Activated CD8-positive, alpha-beta T cell treated with anti-CD3 and anti-CD28 coated beads, Interleukin-2, amount 10 ng/mL, durations not matched to agents 7 days and 5 days (primary cell): ENCODE measurements around the gene AQP12A. TPM values are rescaled to one million over a fixed set of nuclear protein-coding genes. Genes with fewer than 3 reads are reported as not detected.

Source experiments
- ATAC-seq: fragments of 150-1000 bp; cut with Tn5 transposase; one replicate; pipeline ENCODE4 v1.10.0; 2021; ENCODE audit warnings: moderate library complexity
- CTCF ChIA-PET: fragments of 350-600 bp; sonication (Branson Sonifier 250); formaldehyde crosslinking; loops from one replicate; lab custom pipeline; 2021; ENCODE audit warnings: antibody characterized with exemption; lab: Charles Lee
- POLR2A ChIA-PET: fragments of 350-600 bp; sonication (Branson Sonifier 250); formaldehyde crosslinking; loops from one replicate; lab custom pipeline; 2021; ENCODE audit warnings: antibody characterized with exemption; lab: Charles Lee
- DNase-seq: peaks from one replicate; pipeline ENCODE4 v3.0.0-alpha.2; 2020
- H3K27ac Mint-ChIP-seq: one replicate; pipeline ENCODE4 v1.8.0; 2021; ENCODE audit warnings: mild to moderate bottlenecking, mixed read lengths
- H3K27me3 Mint-ChIP-seq: one replicate; pipeline ENCODE4 v1.8.0; 2021; ENCODE audit warnings: low read depth, mixed read lengths
- H3K36me3 Mint-ChIP-seq: one replicate; pipeline ENCODE4 v1.8.0; 2021; ENCODE audit warnings: low read depth, mixed read lengths
- H3K4me1 Mint-ChIP-seq: one replicate; pipeline ENCODE4 v1.8.0; 2021; ENCODE audit warnings: low read depth, mixed read lengths
- H3K4me3 Mint-ChIP-seq: one replicate; pipeline ENCODE4 v1.8.0; 2021; ENCODE audit warnings: mild to moderate bottlenecking, mixed read lengths
- H3K9me3 Mint-ChIP-seq: one replicate; pipeline ENCODE4 v1.8.0; 2022; ENCODE audit warnings: mixed read lengths; ENCODE audit not compliant: insufficient read depth
- total RNA-seq, 2 experiments: library from RNA; stranded (reverse); gene quantifications; one replicate each; pipeline ENCODE4 v1.2.3, GENCODE V29; 2021

The AQP12A gene
- total RNA-seq, 2 experiments from 2014 or later: not detected

DNA sequence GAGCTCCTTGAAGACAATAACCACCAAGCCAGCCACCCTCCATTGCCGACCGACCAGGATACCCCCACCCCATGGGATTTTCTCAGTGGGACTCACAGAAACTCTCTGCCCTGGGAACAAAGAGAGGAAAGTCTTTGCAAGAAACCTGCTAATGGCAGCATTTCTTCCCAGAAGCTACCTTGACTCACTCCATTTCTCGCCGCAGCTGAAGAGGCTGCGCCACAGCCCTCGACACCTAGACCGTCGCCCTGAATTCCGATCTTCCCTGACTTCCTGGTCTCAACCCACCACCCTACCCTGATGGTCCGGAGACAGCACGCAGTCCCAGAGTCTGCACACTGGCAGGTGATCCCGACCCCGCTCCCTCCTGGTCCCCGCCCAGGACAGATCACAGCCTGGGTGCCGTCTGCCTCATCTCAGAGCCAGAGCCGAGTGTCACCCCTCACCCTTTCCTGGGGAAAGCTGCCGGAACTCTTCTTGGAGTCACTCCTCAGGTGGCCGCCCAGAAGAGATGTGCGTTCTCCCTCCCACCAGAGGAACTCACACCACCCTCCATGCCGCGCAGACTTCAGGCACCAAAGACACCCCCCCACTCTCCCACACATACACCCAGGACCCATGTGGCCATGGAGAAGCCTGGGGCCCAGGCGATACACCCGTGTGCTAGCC, 24.6 kb downstream of the AQP12A start:
- POLR2A ChIA-PET: no interaction called here
- Mint-ChIP-seq H3K4me3 (no peak overlapping the region), H3K4me1 (no peaks in the 10 kb centered on the region), H3K27ac (no peak overlapping the region), H3K27me3 (no peaks in the 10 kb centered on the region), H3K36me3 (no peaks in the 10 kb centered on the region), H3K9me3 (no peaks in the 10 kb centered on the region)
- ATAC-seq (no peak), DNase-seq (no peak)
- CTCF ChIA-PET: no interaction called here

DNA sequence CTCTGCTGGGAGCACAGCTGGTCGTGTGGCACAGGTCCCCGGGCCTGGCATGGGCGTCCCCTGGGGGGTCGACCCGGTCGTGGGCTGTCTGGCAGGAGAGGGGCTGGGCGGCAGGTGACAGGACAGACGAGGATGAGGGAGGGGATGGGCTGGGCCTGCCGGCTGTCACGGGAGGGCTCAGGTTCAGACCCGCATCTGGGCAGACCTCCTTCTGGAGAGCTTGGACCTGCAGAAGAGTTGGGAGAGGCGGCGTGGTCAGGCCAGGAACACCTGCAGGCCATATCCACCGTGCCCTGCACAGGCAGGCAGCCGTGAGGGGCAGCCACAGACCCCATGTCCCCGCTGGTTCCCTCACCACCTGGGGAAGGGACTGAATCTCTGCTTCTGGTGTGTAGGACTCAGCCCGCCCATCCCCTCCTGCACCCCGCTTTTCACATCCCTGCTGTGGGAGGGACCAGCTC, 25.5 kb downstream of the AQP12A start:
- ATAC-seq: no peak
- DNase-seq: no peak
- H3K4me1 Mint-ChIP-seq: no peaks in the 10 kb centered on the region
- H3K27ac Mint-ChIP-seq: no peak overlapping the region
- H3K4me3 Mint-ChIP-seq: no peak overlapping the region
- H3K36me3 Mint-ChIP-seq: no peaks in the 10 kb centered on the region
- H3K27me3 Mint-ChIP-seq: no peaks in the 10 kb centered on the region
- ChIA-PET POLR2A (no interaction called here), CTCF (no interaction called here)
- no peaks in the 10 kb centered on the region for H3K9me3 Mint-ChIP-seq

DNA sequence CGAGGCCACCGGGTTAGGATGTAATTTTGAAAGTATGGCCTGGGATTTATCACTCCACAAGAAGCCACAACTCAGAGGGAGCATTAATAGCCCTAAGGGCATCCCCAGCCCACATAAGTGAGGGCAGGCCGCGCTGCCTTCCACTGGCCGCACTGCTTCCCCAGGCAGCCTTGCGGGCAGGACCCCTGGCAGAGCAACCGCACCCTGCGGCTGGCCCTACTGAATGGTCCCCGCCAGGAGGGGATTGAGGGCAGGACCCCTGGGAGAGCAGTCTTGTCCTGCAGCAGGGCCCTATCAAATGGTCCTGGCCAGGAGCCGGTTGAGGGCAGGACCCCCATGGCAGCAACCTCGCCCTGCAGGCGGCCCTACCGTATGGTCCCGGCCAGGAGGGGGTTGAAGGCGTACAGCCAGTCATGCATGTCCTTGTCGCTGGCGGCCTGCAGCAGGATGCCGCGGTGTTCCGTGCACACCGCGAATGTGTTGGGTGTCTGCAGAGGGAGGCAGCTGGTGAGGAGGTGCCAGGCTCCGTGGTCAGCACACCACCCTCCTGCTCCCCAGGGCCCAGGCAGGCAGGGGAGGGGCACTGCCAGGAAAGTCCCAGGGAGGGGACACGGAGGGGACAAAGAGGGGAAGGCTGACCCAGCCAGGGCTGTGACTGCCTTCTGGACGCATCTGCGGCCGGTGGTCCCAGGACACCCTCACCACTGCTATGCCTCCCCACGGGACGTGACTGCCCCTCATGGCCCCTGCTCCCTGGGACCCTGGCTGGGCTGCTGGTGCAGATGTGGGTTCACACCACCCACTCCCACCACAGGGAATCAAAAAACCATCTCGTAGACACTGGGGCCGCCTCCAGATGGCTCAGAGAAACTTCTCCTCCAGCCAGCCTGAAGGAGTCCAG, 26.3 kb downstream of the AQP12A start:
- ChIA-PET CTCF (no interaction called here), POLR2A (no interaction called here)
- no peak for ATAC-seq
- Mint-ChIP-seq H3K27ac (no peak overlapping the region), H3K4me3 (no peak overlapping the region), H3K27me3 (no peaks in the 10 kb centered on the region), H3K4me1 (no peaks in the 10 kb centered on the region), H3K9me3 (no peaks in the 10 kb centered on the region), H3K36me3 (no peaks in the 10 kb centered on the region)
- DNase-seq: no peak

DNA sequence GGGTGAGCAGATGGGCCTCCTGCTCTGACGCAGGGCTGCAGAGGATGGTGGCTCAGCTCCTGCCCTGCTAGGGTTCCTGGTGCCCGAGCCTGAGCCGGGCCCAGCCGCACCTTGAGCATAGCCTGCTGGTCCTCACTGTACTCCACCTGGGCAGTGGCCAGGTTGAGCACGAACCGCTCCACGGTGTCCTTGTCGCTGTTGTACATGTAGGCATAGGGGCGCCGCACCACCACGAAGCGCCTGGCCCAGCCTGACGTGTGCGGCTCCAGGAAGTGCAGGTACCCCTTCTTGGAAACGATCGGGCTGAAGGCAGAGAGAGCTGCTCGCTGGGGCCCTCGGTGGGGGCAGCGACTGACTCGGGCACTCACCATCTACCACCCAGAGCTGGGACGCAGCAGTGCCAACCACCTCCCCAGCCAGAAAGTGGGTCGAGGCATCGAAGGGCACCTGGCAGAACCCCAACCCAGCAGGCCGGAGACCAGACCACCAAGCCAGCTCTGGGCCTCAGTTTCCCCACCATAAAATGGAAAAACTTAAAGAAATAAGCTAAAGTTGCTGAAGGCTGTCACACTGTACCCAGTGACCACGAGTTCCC, 27.3 kb downstream of the AQP12A start:
- ChIA-PET CTCF (no interaction called here), POLR2A (no interaction called here)
- Mint-ChIP-seq H3K27ac (no peak overlapping the region), H3K4me1 (no peaks in the 10 kb centered on the region), H3K27me3 (no peaks in the 10 kb centered on the region), H3K4me3 (no peak overlapping the region), H3K36me3 (no peaks in the 10 kb centered on the region), H3K9me3 (no peaks in the 10 kb centered on the region)
- DNase-seq (no peak), ATAC-seq (no peak)

DNA sequence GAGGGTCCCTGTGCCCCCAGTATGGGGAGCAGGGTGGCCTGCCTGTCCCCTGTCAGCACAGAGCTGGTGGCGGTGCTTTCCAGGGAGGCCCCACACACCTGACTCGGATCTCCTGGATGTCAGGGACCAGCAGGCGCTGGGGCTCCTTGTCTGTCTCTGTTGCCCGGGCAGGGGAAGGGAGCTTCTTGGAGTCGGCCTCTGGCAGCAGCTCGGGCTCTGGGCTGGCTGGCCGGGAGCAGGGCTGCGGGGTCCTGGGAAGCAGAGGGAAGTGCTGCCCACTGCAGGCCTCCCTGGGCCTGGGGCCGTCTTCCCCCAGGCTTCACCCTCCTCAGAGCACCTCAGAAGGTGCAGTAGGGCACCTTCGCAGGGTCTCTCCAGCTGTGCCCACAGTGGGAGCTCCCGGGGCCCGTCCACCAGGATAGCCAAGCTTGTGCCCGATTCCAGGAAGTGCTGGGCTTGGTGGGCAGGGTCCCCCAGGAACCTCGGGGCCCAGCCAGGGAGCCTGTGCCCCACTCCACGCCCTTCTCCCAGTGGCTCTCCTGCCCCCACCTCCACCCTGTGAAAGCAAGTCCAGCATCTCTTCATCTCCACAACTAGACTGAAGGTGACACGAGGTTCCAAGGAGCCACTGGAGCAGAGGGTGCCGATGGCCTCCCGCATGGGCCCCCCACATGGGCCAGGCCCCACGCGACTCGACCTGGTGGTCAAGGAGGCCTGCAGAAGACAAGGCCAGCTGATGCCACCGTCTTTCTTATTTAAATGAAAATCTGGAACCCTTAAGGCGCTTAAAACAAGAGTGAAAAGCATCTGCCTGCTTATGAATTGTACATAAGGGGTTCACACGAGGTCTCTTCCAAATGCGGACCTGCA, 28.2 kb downstream of the AQP12A start:
- H3K4me3 Mint-ChIP-seq: no peak overlapping the region
- H3K27ac Mint-ChIP-seq: no peak overlapping the region
- DNase-seq: no peak
- no peaks in the 10 kb centered on the region for H3K36me3 Mint-ChIP-seq
- CTCF ChIA-PET: no interaction called here
- ATAC-seq: no peak
- no peaks in the 10 kb centered on the region for H3K9me3 Mint-ChIP-seq
- no peaks in the 10 kb centered on the region for H3K27me3 Mint-ChIP-seq
- POLR2A ChIA-PET: no interaction called here
- no peaks in the 10 kb centered on the region for H3K4me1 Mint-ChIP-seq

DNA sequence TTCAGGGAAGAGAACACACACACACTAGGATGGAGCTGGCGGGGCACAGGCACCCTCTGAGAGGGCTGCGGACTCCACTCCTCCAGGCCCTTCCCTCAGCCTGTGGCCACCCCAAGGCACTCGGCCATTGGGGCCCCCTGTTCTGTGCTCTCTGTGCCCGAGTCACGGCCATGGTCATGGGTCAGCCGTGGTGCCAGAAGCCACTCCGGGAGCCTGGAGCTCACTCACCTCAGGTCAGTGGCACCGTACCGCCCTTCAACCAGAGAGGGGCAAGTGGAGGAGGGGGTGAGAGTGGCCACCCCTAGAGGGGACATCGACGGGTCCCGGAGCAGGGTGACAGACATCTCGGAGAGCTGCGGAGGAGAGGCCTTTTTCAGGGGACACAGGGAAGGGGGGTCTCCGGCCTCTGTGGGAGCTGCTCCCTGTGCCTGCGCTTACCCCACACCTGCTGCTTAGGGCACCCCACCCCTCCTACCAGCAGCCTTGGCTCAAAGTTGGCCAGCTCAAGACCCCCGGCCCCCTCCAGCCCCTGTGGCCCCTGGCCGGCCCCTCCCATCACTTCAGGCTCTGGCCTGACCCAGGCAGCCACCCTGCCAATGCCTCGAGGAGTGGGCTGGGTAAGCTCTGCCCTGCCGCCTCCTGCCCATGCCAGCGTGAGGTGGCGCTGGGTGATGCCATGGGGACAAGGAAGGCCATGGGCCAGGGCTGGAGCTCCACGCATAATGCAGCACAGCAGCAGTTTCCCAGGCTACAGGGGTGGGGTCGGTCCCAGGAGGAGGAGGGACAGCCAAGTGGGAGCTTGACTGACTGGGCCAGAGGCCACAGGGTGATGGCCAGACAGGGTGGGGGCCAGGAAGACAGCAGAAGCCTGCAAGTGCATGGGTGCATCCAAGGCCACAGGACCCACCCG, 29.3 kb downstream of the AQP12A start:
- POLR2A ChIA-PET: no interaction called here
- ATAC-seq: no peak
- no peak for DNase-seq
- CTCF ChIA-PET: no interaction called here
- Mint-ChIP-seq H3K4me1 (no peaks in the 10 kb centered on the region), H3K4me3 (no peak overlapping the region), H3K27me3 (no peaks in the 10 kb centered on the region), H3K27ac (no peak overlapping the region), H3K36me3 (no peaks in the 10 kb centered on the region), H3K9me3 (no peaks in the 10 kb centered on the region)

DNA sequence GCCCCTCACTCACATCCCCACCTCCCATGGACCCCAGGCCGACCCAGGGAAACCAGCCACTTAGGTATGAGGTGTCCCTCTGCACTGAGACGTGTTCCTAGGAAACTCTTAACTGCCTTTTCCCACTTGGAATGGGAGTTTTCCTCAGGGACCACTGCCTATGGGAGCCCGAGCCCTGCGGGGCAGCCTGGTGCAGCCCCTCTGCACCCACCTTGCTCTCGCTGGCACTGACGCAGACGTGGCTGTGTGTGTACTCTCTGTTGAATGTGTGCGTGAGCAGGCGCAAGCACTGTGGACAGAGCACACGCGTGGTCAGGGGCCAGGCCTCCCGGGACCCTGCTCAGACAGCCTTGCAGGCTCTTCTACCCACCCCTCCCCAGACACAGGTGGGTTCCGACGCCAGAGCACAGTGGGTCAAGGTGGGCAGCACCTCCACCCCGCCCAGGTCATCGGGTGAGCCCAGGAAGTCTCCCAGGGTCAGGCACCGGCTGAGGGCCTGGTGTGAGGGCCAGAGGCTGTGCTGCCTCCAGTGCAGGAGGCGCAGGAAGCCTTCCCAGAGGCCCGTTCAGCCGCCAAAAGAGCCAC, 30.0 kb downstream of the AQP12A start:
- no peak overlapping the region for H3K4me3 Mint-ChIP-seq
- H3K36me3 Mint-ChIP-seq: no peaks in the 10 kb centered on the region
- no peaks in the 10 kb centered on the region for H3K4me1 Mint-ChIP-seq
- H3K27ac Mint-ChIP-seq: no peak overlapping the region
- DNase-seq (no peak), ATAC-seq (no peak)
- no peaks in the 10 kb centered on the region for H3K9me3 Mint-ChIP-seq
- no peaks in the 10 kb centered on the region for H3K27me3 Mint-ChIP-seq
- POLR2A ChIA-PET: no interaction called here
- CTCF ChIA-PET: no interaction called here

DNA sequence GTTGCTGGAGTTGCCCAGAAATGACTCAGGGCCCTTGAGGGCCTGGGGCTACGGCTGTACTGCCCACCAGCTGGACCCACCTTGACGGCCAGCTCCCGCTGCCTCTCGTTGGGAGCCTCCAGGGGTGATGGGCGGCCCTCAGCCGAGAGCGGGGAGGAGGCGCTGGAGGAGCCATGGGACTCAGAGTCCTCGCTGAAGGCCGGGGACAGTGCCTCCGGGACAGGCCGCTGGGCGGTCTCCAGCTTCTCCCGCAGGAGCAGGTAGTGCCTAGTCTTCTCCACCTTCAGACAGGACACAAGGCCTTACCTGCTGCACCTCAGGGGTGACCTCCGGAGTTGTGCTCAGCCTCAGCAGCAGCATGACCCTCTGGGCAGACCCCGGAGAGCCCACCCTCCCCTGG, 30.7 kb downstream of the AQP12A start:
- no peaks in the 10 kb centered on the region for H3K27me3 Mint-ChIP-seq
- CTCF ChIA-PET: no interaction called here

DNA sequence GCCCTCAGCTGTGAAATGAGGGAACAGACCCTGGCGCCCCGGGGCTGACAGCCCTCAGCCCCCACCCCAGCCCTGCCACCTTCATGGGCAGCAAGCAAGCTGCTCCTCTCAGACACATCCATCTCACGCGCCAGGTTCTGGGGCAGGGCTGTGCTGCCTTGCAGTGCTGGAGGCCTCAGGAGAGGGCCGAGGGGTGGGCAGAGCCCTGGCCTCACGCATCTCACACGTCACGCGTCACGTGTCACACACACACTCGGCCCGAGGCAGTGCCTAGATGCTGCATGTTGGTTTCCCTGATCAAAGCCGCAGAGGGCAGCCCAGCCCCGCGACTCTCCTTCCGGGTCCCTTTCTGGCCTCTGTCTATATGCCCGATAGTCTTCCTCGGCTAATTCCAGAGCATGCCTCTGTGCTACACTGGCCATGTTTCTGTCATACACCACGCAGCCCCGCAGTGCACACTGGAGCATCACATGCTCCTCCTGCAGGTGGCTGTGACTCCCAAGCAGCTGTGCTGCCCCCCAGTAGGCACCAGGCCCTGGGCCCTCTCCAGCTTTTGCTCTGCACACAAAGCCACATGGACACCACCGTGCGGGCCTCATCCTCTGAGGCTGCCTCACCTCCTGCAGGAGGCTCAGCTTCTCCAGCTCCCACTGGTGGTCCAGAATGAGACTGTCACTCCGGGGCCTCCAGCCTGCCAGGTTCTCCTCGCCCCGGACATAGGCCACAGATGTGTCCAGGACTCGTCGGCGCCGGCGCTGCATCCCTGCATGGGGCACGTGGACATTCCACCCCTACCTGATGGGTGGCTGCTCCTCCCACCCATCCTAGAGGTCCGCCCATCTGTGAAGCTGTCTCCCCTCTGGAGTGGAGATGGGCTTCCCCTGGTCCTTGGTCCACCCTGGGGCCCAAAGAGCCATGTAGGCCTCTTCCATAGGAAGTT, 31.4 kb downstream of the AQP12A start:
- no peaks in the 10 kb centered on the region for H3K36me3 Mint-ChIP-seq
- CTCF ChIA-PET: no interaction called here
- ATAC-seq: no peak

More for the DNA sequence above, 30.7 kb downstream of the AQP12A start:
- Mint-ChIP-seq H3K36me3 (no peaks in the 10 kb centered on the region), H3K4me1 (no peaks in the 10 kb centered on the region), H3K27ac (no peak overlapping the region), H3K9me3 (no peaks in the 10 kb centered on the region), H3K4me3 (no peak overlapping the region)
- DNase-seq (no peak), ATAC-seq (no peak)
- POLR2A ChIA-PET: no interaction called here

DNA sequence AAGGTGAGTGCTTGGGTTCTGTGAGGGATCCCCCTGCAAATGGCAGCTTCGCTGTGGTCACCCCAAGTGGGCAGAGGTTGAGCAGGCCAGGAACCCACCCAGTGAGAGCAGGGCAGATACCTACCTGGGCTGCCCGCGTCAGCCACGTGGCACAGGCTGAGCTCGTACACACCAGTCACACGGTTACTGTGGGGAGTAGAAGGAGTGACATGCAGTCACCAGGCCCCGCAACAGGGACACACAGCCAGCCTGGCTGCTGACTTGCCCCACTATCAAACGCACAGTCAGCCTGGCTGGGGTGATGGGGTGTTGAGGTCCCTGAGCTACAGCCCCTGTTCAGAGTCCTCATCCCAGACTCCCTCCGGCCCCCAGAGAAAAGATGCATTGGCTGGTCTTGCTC, 32.2 kb downstream of the AQP12A start:
- peak overlapping the region; percentile 3 for H3K27ac Mint-ChIP-seq
- POLR2A ChIA-PET: no interaction called here
- H3K4me3 Mint-ChIP-seq: no peak overlapping the region
- CTCF ChIA-PET: no interaction called here
- ATAC-seq: no peak
- no peaks in the 10 kb centered on the region for H3K9me3 Mint-ChIP-seq
- H3K36me3 Mint-ChIP-seq: no peaks in the 10 kb centered on the region
- H3K4me1 Mint-ChIP-seq: no peaks in the 10 kb centered on the region
- no peaks in the 10 kb centered on the region for H3K27me3 Mint-ChIP-seq
- DNase-seq: no peak

More for the DNA sequence above, 31.4 kb downstream of the AQP12A start:
- Mint-ChIP-seq H3K27me3 (no peaks in the 10 kb centered on the region), H3K27ac (no peak overlapping the region), H3K9me3 (no peaks in the 10 kb centered on the region), H3K4me1 (no peaks in the 10 kb centered on the region), H3K4me3 (no peak overlapping the region)
- POLR2A ChIA-PET: no interaction called here
- DNase-seq: no peak
